Epithelial cell of proximal tubule (primary cell): ENCODE data around the gene FRYL. TPM values are rescaled to one million over a fixed set of nuclear protein-coding genes. Genes with fewer than 3 reads are reported as not detected.

Source experiments
- DNase-seq: peaks from one replicate; pipeline ENCODE4 v3.0.0-alpha.2; 2011; ENCODE audit warnings: low read depth
- H3K4me3 ChIP-seq: 2 replicates; pipeline ENCODE4 v1.5.1; 2011; ENCODE audit warnings: low read depth, mild to moderate bottlenecking, low read length
- CTCF ChIP-seq: conservative IDR thresholded peaks from 2 replicates; pipeline ENCODE4 v1.5.1; 2012; ENCODE audit warnings: low read depth, mild to moderate bottlenecking, low read length
- total RNA-seq: library from RNA; depleted of rRNA; stranded (reverse); fragments of >200 nt; gene quantifications from 2 replicates; pipeline ENCODE4 v1.2.3, GENCODE V29; 2015

FRYL gene
- total RNA-seq, 1 donor from 2014 or later: 22.5 TPM

GRCh38 chr4:48660347-48660746 is 119.7 kb downstream of the FRYL start:
- no peak for DNase-seq
- no peak overlapping the region for H3K4me3 ChIP-seq
- TF ChIP-seq CTCF: no peak

- no peak overlapping the region for H3K4me3 ChIP-seq
- no peak for DNase-seq
- TF ChIP-seq CTCF: no peak
These were observed 125.9 kb downstream of the FRYL start for GRCh38 chr4:48654015-48654664.

- TF ChIP-seq CTCF: no peak
- H3K4me3 ChIP-seq: no peak overlapping the region
- no peak for DNase-seq
These were observed 126.7 kb downstream of the FRYL start for GRCh38 chr4:48653217-48654014.

GRCh38 chr4:48651914-48652313 is 128.2 kb downstream of the FRYL start:
- DNase-seq: no peak
- TF ChIP-seq CTCF: no peak
- H3K4me3 ChIP-seq: no peak overlapping the region

GRCh38 chr4:48649505-48649904 is 130.6 kb downstream of the FRYL start:
- no peak overlapping the region for H3K4me3 ChIP-seq
- DNase-seq: no peak
- no peak for TF ChIP-seq CTCF

GRCh38 chr4:48645225-48645794 is 134.8 kb downstream of the FRYL start:
- DNase-seq: no peak
- H3K4me3 ChIP-seq: no peak overlapping the region
- no peak for TF ChIP-seq CTCF
